OCI-LY7 (cell line): ENCODE data around the gene CD37.

Source experiments
- EZH2phosphoT487 ChIP-seq: fragments of 200-600 bp; sonication (generic); IDR thresholded peaks from 2 replicates; pipeline ENCODE4 v1.6.1; 2018; ENCODE audit warnings: low read depth, borderline replicate concordance, mild to moderate bottlenecking, mixed run types, antibody characterized with exemption, low read length, moderate library complexity, mixed read lengths
- TF ChIP-seq, protein P1 (sequence below): fragments of 200-600 bp; sonication (generic); conservative IDR thresholded peaks from 2 replicates; pipeline ENCODE4 v1.5.1; 2014; ENCODE audit warnings: mild to moderate bottlenecking, antibody characterized with exemption, low read length, moderate library complexity, mixed read lengths

DNA sequence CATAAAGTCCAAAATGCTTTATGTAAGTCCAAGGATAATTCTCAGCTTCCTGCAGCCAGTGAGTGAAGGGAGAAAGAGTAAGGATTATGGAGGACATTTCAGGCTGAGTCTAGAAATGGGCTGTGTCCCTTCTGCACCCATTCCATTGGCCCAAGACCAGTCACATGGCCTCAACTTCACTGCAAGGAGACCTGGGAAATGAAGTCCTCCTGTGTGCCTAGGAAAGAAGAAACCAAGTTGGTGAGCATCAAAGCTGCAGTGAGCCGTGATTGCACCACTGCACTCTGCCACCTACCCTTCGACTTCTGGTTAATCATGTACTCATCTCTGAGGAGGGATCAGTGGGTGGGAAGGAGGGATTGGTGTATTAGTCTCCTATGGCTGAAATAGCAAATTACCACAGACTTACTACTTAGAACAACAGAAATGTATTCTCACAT is 3.6 kb upstream of the CD37 start:
- TF ChIP-seq, protein P1, sequence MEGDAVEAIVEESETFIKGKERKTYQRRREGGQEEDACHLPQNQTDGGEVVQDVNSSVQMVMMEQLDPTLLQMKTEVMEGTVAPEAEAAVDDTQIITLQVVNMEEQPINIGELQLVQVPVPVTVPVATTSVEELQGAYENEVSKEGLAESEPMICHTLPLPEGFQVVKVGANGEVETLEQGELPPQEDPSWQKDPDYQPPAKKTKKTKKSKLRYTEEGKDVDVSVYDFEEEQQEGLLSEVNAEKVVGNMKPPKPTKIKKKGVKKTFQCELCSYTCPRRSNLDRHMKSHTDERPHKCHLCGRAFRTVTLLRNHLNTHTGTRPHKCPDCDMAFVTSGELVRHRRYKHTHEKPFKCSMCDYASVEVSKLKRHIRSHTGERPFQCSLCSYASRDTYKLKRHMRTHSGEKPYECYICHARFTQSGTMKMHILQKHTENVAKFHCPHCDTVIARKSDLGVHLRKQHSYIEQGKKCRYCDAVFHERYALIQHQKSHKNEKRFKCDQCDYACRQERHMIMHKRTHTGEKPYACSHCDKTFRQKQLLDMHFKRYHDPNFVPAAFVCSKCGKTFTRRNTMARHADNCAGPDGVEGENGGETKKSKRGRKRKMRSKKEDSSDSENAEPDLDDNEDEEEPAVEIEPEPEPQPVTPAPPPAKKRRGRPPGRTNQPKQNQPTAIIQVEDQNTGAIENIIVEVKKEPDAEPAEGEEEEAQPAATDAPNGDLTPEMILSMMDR, result 0 out of 2 replicates have a peak, but pooled peaks have one; percentile 6
- no peak for TF ChIP-seq EZH2phosphoT487
